ENCODE measurements around the gene FUCA2. TPM values are rescaled to one million over a fixed set of nuclear protein-coding genes. Genes with fewer than 3 reads are reported as not detected.
A peak's percentile ranks its signal among the peaks of the same experiment; 100 is the strongest.

The FUCA2 gene
- total RNA-seq, 2 experiments from 2014 or later, result 20.2 to 23.7 TPM

- Mint-ChIP-seq H3K36me3 (peaks cover 19% of the 10 kb centered on the region), H3K4me1 (peaks cover 28% of the 10 kb centered on the region), H3K4me3 (no peak overlapping the region), H3K27ac (no peak overlapping the region), H3K27me3 (no peaks in the 10 kb centered on the region), H3K9me3 (ENCODE audit: low read depth) (no peaks in the 10 kb centered on the region)
- CTCF ChIA-PET, result interaction anchor here (0.7 kb wide), 1 partner anchor 865 kb away, joined by 3 read pairs; no protein-coding TSS in a partner anchor
- DNase-seq, result no peak
- no peak for ATAC-seq
These were observed 5.3 kb downstream of the FUCA2 start for GRCh38 chr6:143506199-143506598.

- no peak for DNase-seq
- Mint-ChIP-seq H3K27me3 (no peaks in the 10 kb centered on the region), H3K4me3 (no peak overlapping the region), H3K9me3 (ENCODE audit: low read depth) (no peaks in the 10 kb centered on the region), H3K4me1 (peaks cover 22% of the 10 kb centered on the region), H3K27ac (no peak overlapping the region), H3K36me3 (peaks cover 17% of the 10 kb centered on the region)
- ATAC-seq, result peak; percentile 36
- CTCF ChIA-PET, result interaction anchor here (0.6 to 0.7 kb wide), 2 partner anchors 191 to 866 kb away, joined by 3 read pairs; no protein-coding TSS in a partner anchor
These were observed 6.0 kb downstream of the FUCA2 start for GRCh38 chr6:143505537-143505936.

- no peaks in the 10 kb centered on the region for H3K9me3 Mint-ChIP-seq (ENCODE audit: low read depth)
- no peak for DNase-seq
- peaks cover 20% of the 10 kb centered on the region for H3K36me3 Mint-ChIP-seq
- H3K4me3 Mint-ChIP-seq, result no peak overlapping the region
- CTCF ChIA-PET, result interaction anchor here (0.6 kb wide), 1 partner anchor 191 kb away, joined by 3 read pairs; no protein-coding TSS in a partner anchor
- H3K27ac Mint-ChIP-seq, result no peak overlapping the region
- H3K27me3 Mint-ChIP-seq, result no peaks in the 10 kb centered on the region
- ATAC-seq, result no peak
- peaks cover 19% of the 10 kb centered on the region for H3K4me1 Mint-ChIP-seq
These were observed 6.4 kb downstream of the FUCA2 start for GRCh38 chr6:143505111-143505510.

- H3K4me3 Mint-ChIP-seq, result no peak overlapping the region
These were observed 7.2 kb downstream of the FUCA2 start for GRCh38 chr6:143504369-143504768.

GRCh38 chr6:143501851-143502250 lies 9.7 kb downstream of the FUCA2 start:
- H3K4me3 Mint-ChIP-seq, result no peak overlapping the region
- peaks cover 38% of the 10 kb centered on the region for H3K36me3 Mint-ChIP-seq
- ATAC-seq (no peak), DNase-seq (no peak)
- CTCF ChIA-PET, result interaction anchor here (0.8 to 1.6 kb wide), 3 partner anchors 10 to 65 kb away, joined by 3 read pairs; partner anchors contain the start of gene FUCA2
- no peak overlapping the region for H3K27ac Mint-ChIP-seq
- no peaks in the 10 kb centered on the region for H3K27me3 Mint-ChIP-seq
- peaks cover 21% of the 10 kb centered on the region for H3K4me1 Mint-ChIP-seq
- H3K9me3 Mint-ChIP-seq (ENCODE audit: low read depth), result no peaks in the 10 kb centered on the region

More at GRCh38 chr6:143504369-143504768, 7.2 kb downstream of the FUCA2 start:
- Mint-ChIP-seq H3K9me3 (ENCODE audit: low read depth) (no peaks in the 10 kb centered on the region), H3K36me3 (peaks cover 27% of the 10 kb centered on the region), H3K27me3 (no peaks in the 10 kb centered on the region), H3K4me1 (peaks cover 15% of the 10 kb centered on the region), H3K27ac (no peak overlapping the region)
- ATAC-seq (no peak), DNase-seq (no peak)
- CTCF ChIA-PET, result no interaction called here

- Mint-ChIP-seq H3K27ac (no peak overlapping the region), H3K9me3 (ENCODE audit: low read depth) (no peaks in the 10 kb centered on the region), H3K4me1 (peaks cover 12% of the 10 kb centered on the region), H3K4me3 (no peak overlapping the region), H3K27me3 (no peaks in the 10 kb centered on the region), H3K36me3 (peaks cover 31% of the 10 kb centered on the region)
- CTCF ChIA-PET, result interaction anchor here (1.1 kb wide), 1 partner anchor 14 kb away, joined by 3 read pairs; no protein-coding TSS in a partner anchor
- no peak for ATAC-seq
- no peak for DNase-seq
These were observed 13.1 kb downstream of the FUCA2 start for GRCh38 chr6:143498428-143498827.

GRCh38 chr6:143496974-143497373 lies 14.5 kb downstream of the FUCA2 start:
- CTCF ChIA-PET, result interaction anchor here (0.7 kb wide), 1 partner anchor 10 kb away, joined by 3 read pairs; no protein-coding TSS in a partner anchor
- Mint-ChIP-seq H3K36me3 (peaks cover 31% of the 10 kb centered on the region), H3K27ac (no peak overlapping the region), H3K9me3 (ENCODE audit: low read depth) (no peaks in the 10 kb centered on the region), H3K27me3 (no peaks in the 10 kb centered on the region), H3K4me3 (no peak overlapping the region), H3K4me1 (peaks cover 12% of the 10 kb centered on the region)
- DNase-seq (no peak), ATAC-seq (no peak)

GRCh38 chr6:143490775-143491174 lies 20.7 kb downstream of the FUCA2 start:
- Mint-ChIP-seq H3K4me3 (no peak overlapping the region), H3K27me3 (no peaks in the 10 kb centered on the region), H3K27ac (no peak overlapping the region), H3K36me3 (peaks cover 4% of the 10 kb centered on the region), H3K9me3 (ENCODE audit: low read depth) (no peaks in the 10 kb centered on the region), H3K4me1 (no peaks in the 10 kb centered on the region)
- CTCF ChIA-PET, result no interaction called here
- ATAC-seq (no peak), DNase-seq (no peak)

- peaks cover 2% of the 10 kb centered on the region for H3K36me3 Mint-ChIP-seq
- no peaks in the 10 kb centered on the region for H3K4me1 Mint-ChIP-seq
- CTCF ChIA-PET, result no interaction called here
- H3K4me3 Mint-ChIP-seq, result no peak overlapping the region
- H3K9me3 Mint-ChIP-seq (ENCODE audit: low read depth), result no peaks in the 10 kb centered on the region
- DNase-seq (no peak), ATAC-seq (no peak)
- H3K27me3 Mint-ChIP-seq, result no peaks in the 10 kb centered on the region
- no peak overlapping the region for H3K27ac Mint-ChIP-seq
These were observed 21.3 kb downstream of the FUCA2 start for GRCh38 chr6:143490244-143490643.

GRCh38 chr6:143486752-143487151 lies 24.8 kb downstream of the FUCA2 start:
- Mint-ChIP-seq H3K36me3 (peaks cover 2% of the 10 kb centered on the region), H3K27ac (no peak overlapping the region), H3K27me3 (no peaks in the 10 kb centered on the region), H3K4me1 (no peaks in the 10 kb centered on the region), H3K9me3 (ENCODE audit: low read depth) (no peaks in the 10 kb centered on the region), H3K4me3 (no peak overlapping the region)
- ATAC-seq (no peak), DNase-seq (no peak)
- CTCF ChIA-PET, result no interaction called here

- no peaks in the 10 kb centered on the region for H3K27me3 Mint-ChIP-seq
- H3K9me3 Mint-ChIP-seq (ENCODE audit: low read depth), result no peaks in the 10 kb centered on the region
- ATAC-seq (no peak), DNase-seq (no peak)
- H3K4me1 Mint-ChIP-seq, result no peaks in the 10 kb centered on the region
- no peak overlapping the region for H3K27ac Mint-ChIP-seq
- H3K36me3 Mint-ChIP-seq, result peaks cover 2% of the 10 kb centered on the region
- H3K4me3 Mint-ChIP-seq, result no peak overlapping the region
- CTCF ChIA-PET, result no interaction called here
These were observed 25.6 kb downstream of the FUCA2 start for GRCh38 chr6:143485967-143486366.

- H3K4me1 Mint-ChIP-seq, result no peaks in the 10 kb centered on the region
- H3K9me3 Mint-ChIP-seq (ENCODE audit: low read depth), result no peaks in the 10 kb centered on the region
- no peaks in the 10 kb centered on the region for H3K27me3 Mint-ChIP-seq
- DNase-seq (no peak), ATAC-seq (no peak)
- no peak overlapping the region for H3K27ac Mint-ChIP-seq
- CTCF ChIA-PET, result interaction anchor here (1.3 kb wide), 1 partner anchor 31 kb away, joined by 4 read pairs; no protein-coding TSS in a partner anchor
- H3K4me3 Mint-ChIP-seq, result no peak overlapping the region
- peaks cover 8% of the 10 kb centered on the region for H3K36me3 Mint-ChIP-seq
These were observed 28.9 kb downstream of the FUCA2 start for GRCh38 chr6:143482593-143482992.

- Mint-ChIP-seq H3K4me3 (no peak overlapping the region), H3K27ac (no peak overlapping the region), H3K9me3 (ENCODE audit: low read depth) (no peaks in the 10 kb centered on the region), H3K4me1 (no peaks in the 10 kb centered on the region), H3K27me3 (no peaks in the 10 kb centered on the region), H3K36me3 (peaks cover 31% of the 10 kb centered on the region)
- ATAC-seq (no peak), DNase-seq (no peak)
- CTCF ChIA-PET, result interaction anchor here (0.6 kb wide), 1 partner anchor 427 kb away, joined by 3 read pairs; no protein-coding TSS in a partner anchor
These were observed 32.9 kb downstream of the FUCA2 start for GRCh38 chr6:143478479-143479062.

- H3K4me1 Mint-ChIP-seq, result no peaks in the 10 kb centered on the region
- DNase-seq (no peak), ATAC-seq (no peak)
- no peaks in the 10 kb centered on the region for H3K27me3 Mint-ChIP-seq
- H3K4me3 Mint-ChIP-seq, result no peak overlapping the region
- no peak overlapping the region for H3K27ac Mint-ChIP-seq
- peaks cover 40% of the 10 kb centered on the region for H3K36me3 Mint-ChIP-seq
- H3K9me3 Mint-ChIP-seq (ENCODE audit: low read depth), result no peaks in the 10 kb centered on the region
- CTCF ChIA-PET, result no interaction called here
These were observed 35.0 kb downstream of the FUCA2 start for GRCh38 chr6:143476545-143476944.

Measured in activated CD8-positive, alpha-beta memory T cell treated with anti-CD3 and anti-CD28 coated beads, Interleukin-2, amount 10 ng/mL, durations not matched to agents 7 days and 5 days (primary cell).